HepG2 (cell line): ENCODE measurements around the gene CMC1. TPM values are rescaled to one million over a fixed set of nuclear protein-coding genes. Genes with fewer than 3 reads are reported as not detected.
A peak's percentile ranks its signal among the peaks of the same experiment; 100 is the strongest.

Experiments
- ATF2 ChIP-seq: sonication (generic); formaldehyde crosslinking; IDR thresholded peaks from 2 replicates; pipeline ENCODE4 v1.4.0; 2020; ENCODE audit warnings: missing genetic modification reagents
- ELF1 ChIP-seq: sonication (generic); formaldehyde crosslinking; IDR thresholded peaks from 2 replicates; pipeline ENCODE4 v1.4.0; 2020; ENCODE audit warnings: missing genetic modification reagents
- ELK4 ChIP-seq: sonication (generic); formaldehyde crosslinking; IDR thresholded peaks from 2 replicates; pipeline ENCODE4 v1.9.0; 2021; ENCODE audit warnings: missing genetic modification reagents, borderline replicate concordance
- FOSL1 ChIP-seq: sonication (generic); formaldehyde crosslinking; IDR thresholded peaks from 2 replicates; pipeline ENCODE4 v1.9.0; 2021; ENCODE audit warnings: missing genetic modification reagents, borderline replicate concordance
- HNF1B ChIP-seq: sonication (generic); formaldehyde crosslinking; IDR thresholded peaks from 2 replicates; pipeline ENCODE4 v1.5.1; 2020; ENCODE audit warnings: mild to moderate bottlenecking, moderate library complexity, missing genetic modification reagents
- MTERF4 ChIP-seq: sonication (generic); formaldehyde crosslinking; IDR thresholded peaks from 2 replicates; pipeline ENCODE4 v1.8.0; 2023; ENCODE audit warnings: mild to moderate bottlenecking, missing genetic modification reagents
- NFE2L2 ChIP-seq: fragments of 150-350 bp; IDR thresholded peaks from 2 replicates; pipeline ENCODE4 v1.6.1; 2014; ENCODE audit warnings: low read length
- POLR2AphosphoS5 ChIP-seq: IDR thresholded peaks from 2 replicates; pipeline ENCODE4 v1.6.1; 2012; ENCODE audit warnings: low read depth, low read length
- STAG1 ChIP-seq: sonication (generic); formaldehyde crosslinking; IDR thresholded peaks from 2 replicates; pipeline ENCODE4 v1.4.0; 2020; ENCODE audit warnings: missing genetic modification reagents
- SUZ12 ChIP-seq: fragments of 150-350 bp; IDR thresholded peaks from 2 replicates; pipeline ENCODE4 v1.6.1; 2014; ENCODE audit warnings: low read depth, low read length
- YY1 ChIP-seq: IDR thresholded peaks from 2 replicates; pipeline ENCODE4 v1.6.1; 2011; ENCODE audit warnings: low read length, low read depth, moderate library complexity, mild to moderate bottlenecking; ENCODE audit not compliant: insufficient read depth, insufficient replicate concordance
- ZBTB1 ChIP-seq: sonication (generic); formaldehyde crosslinking; IDR thresholded peaks from 2 replicates; pipeline ENCODE4 v1.4.0; 2020; ENCODE audit warnings: missing genetic modification reagents, borderline replicate concordance
- ZNF263 ChIP-seq: sonication (generic); formaldehyde crosslinking; IDR thresholded peaks from 2 replicates; pipeline ENCODE4 v1.4.0; 2020; ENCODE audit warnings: missing genetic modification reagents
- ZNF687 ChIP-seq: sonication (generic); formaldehyde crosslinking; IDR thresholded peaks from 2 replicates; pipeline ENCODE4 v1.5.1; 2020; ENCODE audit warnings: mild to moderate bottlenecking, missing genetic modification reagents, moderate library complexity
- ZNF841 ChIP-seq: sonication (generic); formaldehyde crosslinking; IDR thresholded peaks from 2 replicates; pipeline ENCODE4 v1.8.1; 2023; ENCODE audit warnings: missing genetic modification reagents, borderline replicate concordance
- polyA plus RNA-seq, 8 experiments: library from polyadenylated mRNA; depleted of rRNA in 3 of 8; stranded (reverse) in 7 of 8; unstranded in 1 of 8; fragments of >200 nt; fragmentation: Illumina TruSeq in 4 of 8; extraction: Trizol in 4 of 8; gene quantifications; 2 replicates each; pipeline versions ENCODE4 v1.2.1 to v1.2.3, GENCODE V29; 2011 to 2016; ENCODE audit warnings: low read depth in 4 of 8, missing spikeins in 1 of 8, mixed read lengths in 1 of 8; ENCODE audit not compliant: insufficient read depth in 1 of 8
- total RNA-seq, 5 experiments: library from RNA; depleted of rRNA; stranded (reverse); fragments of >200 nt; fragmentation: Illumina TruSeq; extraction: Trizol; gene quantifications; 2 replicates each; pipeline ENCODE4 v1.2.3, GENCODE V29; 2016; ENCODE audit warnings: low read depth in 1 of 5

The CMC1 gene
- total and polyA plus RNA-seq, 2 of the 13 experiments (the other 11 are each of a cell fraction or from before 2014, with no cell fraction given), result 22.1 to 29.5 TPM

GRCh38 chr3:28240441-28240840 lies 978 bp upstream of the CMC1 start (continued):
- TF ChIP-seq ZNF687 (no peak), ELF1 (CRISPR knock-in tag) (0 out of 2 replicates have a peak, but pooled peaks have one; percentile 41), ZNF841 (CRISPR knock-in tag) (no peak), ELK4 (no peak), STAG1 (CRISPR knock-in tag) (no peak), SUZ12 (no peak), HNF1B (no peak), ZBTB1 (CRISPR knock-in tag) (no peak), ATF2 (CRISPR knock-in tag) (no peak), YY1 (no peak), POLR2AphosphoS5 (0 out of 2 replicates have a peak, but pooled peaks have one; percentile 27), MTERF4 (CRISPR knock-in tag) (0 out of 2 replicates have a peak, but pooled peaks have one; percentile 5), NFE2L2 (no peak), FOSL1 (CRISPR knock-in tag) (no peak), ZNF263 (CRISPR knock-in tag) (peak; percentile 75)
